HCT116 (cell line): Measurements from ENCODE around the gene MYL3. TPM values are rescaled to one million over a fixed set of nuclear protein-coding genes. Genes with fewer than 3 reads are reported as not detected.

ENCODE experiments used
- ATAC-seq: fragments of 200-7000 bp; cut with Tn5 transposase; 2 replicates; pipeline ENCODE4 v1.9.1; 2020; ENCODE audit warnings: mild to moderate bottlenecking, moderate library complexity
- BruUV-seq: library from RNA; stranded (reverse); fragments of 400-500 nt; replicated peaks from 2 replicates; lab custom pipeline; 2021; lab: Mats Ljungman, UMichigan
- CTCF ChIA-PET: fragments of 300-600 bp; sonication (Branson Sonifier 250); formaldehyde crosslinking; loops from one replicate; lab custom pipeline; 2021; ENCODE audit warnings: antibody characterized with exemption; lab: Charles Lee
- POLR2A ChIA-PET: fragments of 300-600, 350-600 bp; sonication (Branson Sonifier 250); formaldehyde crosslinking; loops from one replicate; lab custom pipeline; 2021; ENCODE audit warnings: antibody characterized with exemption; lab: Charles Lee
- RAD21 ChIA-PET, 2 experiments: fragments of 300-600 bp; sonication (Branson Sonifier 250); formaldehyde crosslinking; loops; one replicate each; lab custom pipeline; 2023; ENCODE audit warnings: low total read pairs in 2 of 2; ENCODE audit not compliant: uncharacterized antibody in 2 of 2, unreplicated experiment in 2 of 2, low non-redundant PET in 1 of 2; lab: Charles Lee
- DNase-seq: peaks from one replicate; pipeline ENCODE4 v3.0.0-alpha.2; 2010; ENCODE audit warnings: low read depth, low spot score
- H2AFZ ChIP-seq: fragments of 200-600 bp; shearing (Covaris generic), sonication (generic); 2 replicates; pipeline ENCODE4 v1.6.1; 2017; ENCODE audit warnings: low read depth, mixed run types, mixed read lengths, antibody characterized with exemption, low read length; ENCODE audit not compliant: poor library complexity, severe bottlenecking
- H3K27ac ChIP-seq: 2 replicates; pipeline ENCODE4 v1.5.1; 2012; ENCODE audit warnings: low read depth, low read length
- H3K27me3 ChIP-seq: fragments of 200-600 bp; sonication (generic); 2 replicates; pipeline ENCODE4 v1.6.1; 2016; ENCODE audit warnings: mixed run types, low read length, mixed read lengths; ENCODE audit not compliant: insufficient read depth
- H3K36me3 ChIP-seq, 2 experiments: fragments of 200-500 bp in 1 of 2; fragments of 200-600 bp in 1 of 2; sonication (Bioruptor generic) in 1 of 2; sonication (generic) in 1 of 2; 2 replicates each; pipeline versions ENCODE4 v1.5.1 to v1.6.1; 2014 to 2016; ENCODE audit warnings: low read length in 2 of 2, inconsistent platforms in 1 of 2, mixed read lengths in 1 of 2, mixed run types in 1 of 2; ENCODE audit not compliant: insufficient read depth in 2 of 2, control insufficient read depth in 1 of 2
- H3K4me1 ChIP-seq, 2 experiments: fragments of 200-600 bp in 1 of 2; sonication (generic) in 1 of 2; 2 replicates each; pipeline versions ENCODE4 v1.5.1 to v1.6.1; 2012 to 2017; ENCODE audit warnings: low read length in 2 of 2, inconsistent platforms in 1 of 2, mild to moderate bottlenecking in 1 of 2, mixed read lengths in 1 of 2, mixed run types in 1 of 2, moderate library complexity in 1 of 2; ENCODE audit not compliant: insufficient read depth in 2 of 2, control insufficient read depth in 1 of 2
- H3K4me2 ChIP-seq: fragments of 200-600 bp; sonication (generic); 2 replicates; pipeline ENCODE4 v1.6.1; 2017; ENCODE audit warnings: mixed run types, low read length, mixed read lengths
- H3K4me3 ChIP-seq, 2 experiments: fragments of 200-600 bp in 1 of 2; sonication (generic) in 1 of 2; replicated peaks in 1 of 2; 2 replicates each; pipeline ENCODE4 v1.5.1; 2011 to 2016; ENCODE audit warnings: low read length in 2 of 2, control low read depth in 1 of 2, low read depth in 1 of 2, mild to moderate bottlenecking in 1 of 2, mixed read lengths in 1 of 2, mixed run types in 1 of 2
- H3K79me2 ChIP-seq: fragments of 200-600 bp; sonication (generic); 2 replicates; pipeline ENCODE4 v1.6.1; 2017; ENCODE audit warnings: mild to moderate bottlenecking, mixed run types, low read length, moderate library complexity, mixed read lengths; ENCODE audit not compliant: insufficient read depth
- H3K9ac ChIP-seq: fragments of 200-600 bp; sonication (generic); 2 replicates; pipeline ENCODE4 v1.6.1; 2016; ENCODE audit warnings: low read length, mixed read lengths
- H3K9me2 ChIP-seq: fragments of 200-600 bp; sonication (generic), shearing (Covaris generic); 2 replicates; pipeline ENCODE4 v1.6.1; 2017; ENCODE audit warnings: mixed run types, mild to moderate bottlenecking, moderate library complexity; ENCODE audit not compliant: insufficient read depth
- H3K9me3 ChIP-seq, 2 experiments: fragments of 200-500 bp in 1 of 2; fragments of 200-600 bp in 1 of 2; sonication (Bioruptor generic) in 1 of 2; sonication (generic) in 1 of 2; 2 replicates each; pipeline ENCODE4 v1.6.1; 2014 to 2017; ENCODE audit warnings: low read length in 2 of 2, mixed read lengths in 2 of 2, inconsistent platforms in 1 of 2, low read depth in 1 of 2, mild to moderate bottlenecking in 1 of 2, mixed run types in 1 of 2, moderate library complexity in 1 of 2; ENCODE audit not compliant: control insufficient read depth in 1 of 2, insufficient read depth in 1 of 2
- H4K20me1 ChIP-seq: fragments of 200-600 bp; sonication (generic), shearing (Covaris generic); 2 replicates; pipeline ENCODE4 v1.6.1; 2017; ENCODE audit warnings: mixed run types, mild to moderate bottlenecking, moderate library complexity; ENCODE audit not compliant: insufficient read depth
- CBX3 ChIP-seq: IDR thresholded peaks from 2 replicates; pipeline ENCODE4 v1.6.1; 2012; ENCODE audit warnings: low read depth
- CEBPB ChIP-seq: IDR thresholded peaks from 2 replicates; pipeline ENCODE4 v1.6.1; 2012; ENCODE audit warnings: low read depth
- EGR1 ChIP-seq: IDR thresholded peaks from 2 replicates; pipeline ENCODE4 v1.6.1; 2012; ENCODE audit warnings: low read depth
- POLR2A ChIP-seq: IDR thresholded peaks from 2 replicates; pipeline ENCODE4 v1.7.0; 2011; ENCODE audit warnings: borderline replicate concordance; ENCODE audit not compliant: insufficient read depth, insufficient read length; ENCODE audit errors: extremely low read depth
- POLR2AphosphoS5 ChIP-seq: IDR thresholded peaks from 2 replicates; pipeline ENCODE4 v1.6.1; 2011; ENCODE audit warnings: mild to moderate bottlenecking, low read depth, low read length, moderate library complexity
- SRF ChIP-seq: IDR thresholded peaks from 2 replicates; pipeline ENCODE4 v1.6.1; 2012; ENCODE audit warnings: low read depth
- YY1 ChIP-seq: IDR thresholded peaks from 2 replicates; pipeline ENCODE4 v1.6.1; 2011; ENCODE audit warnings: low read length, low read depth, moderate library complexity, mild to moderate bottlenecking; ENCODE audit not compliant: insufficient replicate concordance; ENCODE audit errors: extremely low read depth
- ZFX ChIP-seq: fragments of 450-650 bp; IDR thresholded peaks from 2 replicates; pipeline ENCODE4 v1.6.1; 2017
- intact Hi-C: fragments of 100-400 bp; cut with micrococcal nuclease; formaldehyde crosslinking; loops from 2 replicates; pipeline ENCODE4 v1.10.0; 2022
- total RNA-seq: library from RNA; stranded (reverse); gene quantifications from one replicate; pipeline ENCODE4 v1.2.1, GENCODE V29; 2021; ENCODE audit not compliant: unreplicated experiment
- TF ChIP-seq, protein P1 (sequence below): IDR thresholded peaks from 2 replicates; pipeline ENCODE4 v1.6.1; 2012
- TF ChIP-seq, protein P2 (sequence below): IDR thresholded peaks from 2 replicates; pipeline ENCODE4 v1.6.1; 2012

MYL3 gene
- total RNA-seq, 1 experiment from 2014 or later = not detected

DNA sequence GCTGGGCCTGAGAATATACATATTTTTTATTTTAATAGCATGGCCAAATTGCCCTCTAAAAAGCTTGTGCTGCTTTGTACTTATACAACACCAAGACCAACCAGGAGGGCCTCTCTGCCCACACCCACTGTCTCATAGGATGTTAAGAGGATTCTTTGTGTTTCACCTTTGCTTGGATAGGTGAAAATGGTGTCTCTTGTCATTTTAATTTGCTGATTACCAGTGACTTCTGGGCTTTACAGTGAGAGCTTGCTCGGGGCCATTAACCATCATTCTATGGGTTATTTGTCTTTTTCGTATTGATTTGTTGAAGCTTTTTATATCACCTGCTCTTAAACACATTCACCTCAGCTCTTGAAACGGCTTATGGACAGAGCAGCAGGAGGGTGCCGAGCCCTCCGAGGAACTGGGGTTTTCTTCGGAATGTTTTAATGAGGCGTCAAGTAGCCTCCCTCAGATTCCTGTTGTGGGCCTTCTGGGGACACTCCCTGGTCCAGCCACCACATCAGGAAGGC, 24.8 kb upstream of the MYL3 start:
- intact Hi-C loops = no loop called here
- POLR2A ChIA-PET = no interaction called here
- RAD21 ChIA-PET = no interaction called here
- no TSS peak for BruUV-seq
- H3K79me2 ChIP-seq = no peaks in the 10 kb centered on the region
- no peaks in the 10 kb centered on the region for H3K9me3 ChIP-seq
- CTCF ChIA-PET = interaction anchor here (0.6 kb wide), 1 partner anchor 180 kb away, joined by 3 read pairs; no protein-coding TSS in a partner anchor
- no peaks in the 10 kb centered on the region for H3K27me3 ChIP-seq
- DNase-seq (no peak), ATAC-seq (no peak)
- no peaks in the 10 kb centered on the region for H3K36me3 ChIP-seq
- H4K20me1 ChIP-seq = no peaks in the 10 kb centered on the region
- no peak overlapping the region for H3K4me3 ChIP-seq
- H3K4me2 ChIP-seq = no peak overlapping the region
- no peak overlapping the region for H3K9ac ChIP-seq
- H3K9me2 ChIP-seq = no peaks in the 10 kb centered on the region
- H3K27ac ChIP-seq = no peak overlapping the region
- TF ChIP-seq POLR2AphosphoS5 = no peak
- no peak for TF ChIP-seq CBX3
- no peak for TF ChIP-seq ZFX
- H3K4me1 ChIP-seq = peaks cover 0 to 11% of the 10 kb centered on the region in 2 experiments; a peak in 2 of 4 replicates
- H2AFZ ChIP-seq = no peak overlapping the region

DNA sequence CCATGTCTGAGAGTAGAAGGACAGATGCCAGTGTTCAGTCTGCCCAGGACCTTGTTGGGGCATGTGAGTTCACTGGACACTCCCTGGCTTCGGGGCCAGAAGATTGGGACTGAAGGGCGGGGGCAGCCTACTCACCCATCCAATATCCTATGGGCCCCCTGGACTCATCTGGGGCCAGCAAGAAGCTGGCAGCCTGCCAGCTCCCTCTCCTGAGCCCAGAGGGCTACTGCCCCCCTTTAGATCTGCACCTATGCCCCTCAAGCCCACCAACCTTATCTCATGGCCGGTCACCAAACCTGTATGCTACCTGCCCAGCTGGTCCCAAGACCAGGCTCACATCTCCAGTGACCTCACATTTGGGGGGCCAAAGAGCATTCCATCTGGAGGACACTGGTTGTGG, 22.4 kb upstream of the MYL3 start:
- H3K4me1 ChIP-seq = no peaks in the 10 kb centered on the region
- CTCF ChIA-PET = no interaction called here
- H3K9me2 ChIP-seq = no peaks in the 10 kb centered on the region
- ATAC-seq = no peak
- intact Hi-C loops = no loop called here
- TF ChIP-seq YY1 = no peak
- no peak for TF ChIP-seq SRF
- TF ChIP-seq CEBPB = no peak
- no peak for TF ChIP-seq POLR2A
- TF ChIP-seq, protein P1, sequence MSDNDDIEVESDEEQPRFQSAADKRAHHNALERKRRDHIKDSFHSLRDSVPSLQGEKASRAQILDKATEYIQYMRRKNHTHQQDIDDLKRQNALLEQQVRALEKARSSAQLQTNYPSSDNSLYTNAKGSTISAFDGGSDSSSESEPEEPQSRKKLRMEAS = no peak
- TF ChIP-seq, protein P2, sequence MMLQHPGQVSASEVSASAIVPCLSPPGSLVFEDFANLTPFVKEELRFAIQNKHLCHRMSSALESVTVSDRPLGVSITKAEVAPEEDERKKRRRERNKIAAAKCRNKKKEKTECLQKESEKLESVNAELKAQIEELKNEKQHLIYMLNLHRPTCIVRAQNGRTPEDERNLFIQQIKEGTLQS = no peak
- no peak for TF ChIP-seq EGR1
- TF ChIP-seq, all 23 proteins: peak for 0
- H3K9me3 ChIP-seq = no peaks in the 10 kb centered on the region
- no peak for DNase-seq
- no peaks in the 10 kb centered on the region for H3K27me3 ChIP-seq
- H3K79me2 ChIP-seq = no peaks in the 10 kb centered on the region
- no peak overlapping the region for H3K27ac ChIP-seq
- no peak overlapping the region for H3K4me3 ChIP-seq
- H3K36me3 ChIP-seq = no peaks in the 10 kb centered on the region
- RAD21 ChIA-PET = no interaction called here
- H3K9ac ChIP-seq = no peak overlapping the region
- POLR2A ChIA-PET = no interaction called here
- no peak overlapping the region for H2AFZ ChIP-seq
- H3K4me2 ChIP-seq = no peak overlapping the region
- H4K20me1 ChIP-seq = no peaks in the 10 kb centered on the region
- no TSS peak for BruUV-seq
